HepG2 (cell line): ENCODE results near the gene PRCD. TPM values are rescaled to one million over a fixed set of nuclear protein-coding genes. Genes with fewer than 3 reads are reported as not detected.

ENCODE experiments used
- ATAC-seq: fragments of 200-7000 bp; cut with Tn5 transposase; 3 replicates; pipeline ENCODE4 v1.9.1; 2020; ENCODE audit warnings: mild to moderate bottlenecking, moderate library complexity
- BruUV-seq: library from RNA; stranded (reverse); fragments of 400-500 nt; replicated peaks from 2 replicates; lab custom pipeline; 2021; lab: Mats Ljungman, UMichigan
- CTCF ChIA-PET: fragments of 300-600 bp; formaldehyde crosslinking; extraction: SDS; loops from one replicate; lab custom pipeline; 2021; ENCODE audit warnings: low total read pairs, inconsistent platforms, low intra/inter-chr PET ratio; lab: Yijun Ruan, JAX
- POLR2A ChIA-PET: fragments of 350-600 bp; sonication (Branson Sonifier 250); formaldehyde crosslinking; loops from one replicate; lab custom pipeline; 2020; ENCODE audit warnings: antibody characterized with exemption, inconsistent platforms; lab: Yijun Ruan, JAX
- DNase-seq: peaks from one replicate; pipeline ENCODE4 v3.0.0-alpha.2; 2015; ENCODE audit warnings: low spot score
- FAIRE-seq: peaks from 3 replicates; lab custom pipeline; 2011; peaks lifted over from hg19 to GRCh38; lab: Jason Lieb, UNC
- H2AFZ ChIP-seq: one replicate; pipeline ENCODE4 v1.6.1; 2011; ENCODE audit warnings: low read length, inconsistent platforms
- H3K27ac ChIP-seq: fragments of 300-600 bp; 3 replicates; pipeline ENCODE4 v1.8.0; 2011; ENCODE audit warnings: mixed run types, mild to moderate bottlenecking, mixed read lengths, low read length, inconsistent platforms; ENCODE audit not compliant: insufficient read depth; ENCODE audit errors: extremely low read length
- H3K27me3 ChIP-seq, 2 experiments: fragments of 200-600 bp in 1 of 2; 2 replicates in 1 of 2; 3 replicates in 1 of 2; pipeline versions ENCODE4 v1.6.0 to v1.8.0; 2011; ENCODE audit warnings: low read length in 2 of 2, mild to moderate bottlenecking in 2 of 2, moderate library complexity in 2 of 2, inconsistent platforms in 1 of 2; ENCODE audit not compliant: insufficient read depth in 2 of 2, control insufficient read depth in 1 of 2
- H3K36me3 ChIP-seq, 2 experiments: fragments of 200-600 bp in 1 of 2; replicated peaks in 1 of 2; 2 replicates in 1 of 2; 3 replicates in 1 of 2; pipeline versions ENCODE4 v1.5.1 to v1.8.0; 2011; ENCODE audit warnings: low read length in 2 of 2, inconsistent platforms in 1 of 2; ENCODE audit not compliant: insufficient read depth in 2 of 2, control insufficient read depth in 1 of 2
- H3K4me1 ChIP-seq: 2 replicates; pipeline ENCODE4 v1.5.1; 2012; ENCODE audit warnings: low read length, inconsistent platforms; ENCODE audit not compliant: insufficient read depth
- H3K4me2 ChIP-seq: 2 replicates; pipeline ENCODE4 v1.6.0; 2011; ENCODE audit warnings: low read depth, low read length, inconsistent platforms
- H3K4me3 ChIP-seq, 3 experiments: fragments of 200-600 bp in 1 of 3; sonication (generic), shearing (Covaris generic) in 1 of 3; replicated peaks in 1 of 3; 2 replicates each; pipeline ENCODE4 v1.5.1; 2011 to 2016; ENCODE audit warnings: low read length in 3 of 3, inconsistent platforms in 2 of 3, low read depth in 2 of 3, mild to moderate bottlenecking in 2 of 3, control low read depth in 1 of 3, mixed read lengths in 1 of 3; ENCODE audit not compliant: insufficient read depth in 1 of 3
- H3K79me2 ChIP-seq: one replicate; pipeline ENCODE4 v1.6.1; 2011; ENCODE audit warnings: low read length, inconsistent platforms; ENCODE audit not compliant: insufficient read depth
- H3K9ac ChIP-seq: 2 replicates; pipeline ENCODE4 v1.6.0; 2011; ENCODE audit warnings: mild to moderate bottlenecking, low read depth, low read length, inconsistent platforms; ENCODE audit not compliant: insufficient read depth
- H3K9me3 ChIP-seq: 2 replicates; pipeline ENCODE4 v1.5.1; 2012; ENCODE audit warnings: mild to moderate bottlenecking, low read length
- H4K20me1 ChIP-seq: 2 replicates; pipeline ENCODE4 v1.6.0; 2011; ENCODE audit warnings: inconsistent platforms, mild to moderate bottlenecking, low read length, moderate library complexity; ENCODE audit not compliant: insufficient read depth
- CHD4 ChIP-seq: fragments of 200-600 bp; sonication (generic); IDR thresholded peaks from 2 replicates; pipeline ENCODE4 v1.7.0; 2017; ENCODE audit warnings: mild to moderate bottlenecking, low read length, borderline replicate concordance
- NFE2 ChIP-seq: sonication (generic); formaldehyde crosslinking; IDR thresholded peaks from 2 replicates; pipeline ENCODE4 v1.4.0; 2020; ENCODE audit warnings: missing genetic modification reagents
- SIX1 ChIP-seq: sonication (generic); formaldehyde crosslinking; IDR thresholded peaks from 2 replicates; pipeline ENCODE4 v1.4.0; 2020; ENCODE audit warnings: missing genetic modification reagents, borderline replicate concordance
- WGBS: methylation state at CpG from one replicate; pipeline ENCODE4 v1.1.6; 2017; ENCODE audit warnings: low lambda C conversion rate; 5-methylcytosine and 5-hydroxymethylcytosine counted together
- in situ Hi-C: cut with HindIII; loops from 2 replicates; pipeline ENCODE4 v1.10.0; 2017; ENCODE audit warnings: low pct_unique_long_range_greater_than_20kb; ENCODE audit not compliant: extremely low pct_ligation_motif_present
- intact Hi-C: fragments of 100-400 bp; cut with micrococcal nuclease; formaldehyde crosslinking; loops from one replicate; pipeline ENCODE4 v1.10.0; 2022; ENCODE audit not compliant: unreplicated experiment
- polyA plus RNA-seq, 8 experiments: library from polyadenylated mRNA; depleted of rRNA in 3 of 8; stranded (reverse) in 7 of 8; unstranded in 1 of 8; fragments of >200 nt; fragmentation: Illumina TruSeq in 4 of 8; extraction: Trizol in 4 of 8; gene quantifications; 2 replicates each; pipeline versions ENCODE4 v1.2.1 to v1.2.3, GENCODE V29; 2011 to 2016; ENCODE audit warnings: low read depth in 4 of 8, missing spikeins in 1 of 8, mixed read lengths in 1 of 8; ENCODE audit not compliant: insufficient read depth in 1 of 8
- total RNA-seq, 5 experiments: library from RNA; depleted of rRNA; stranded (reverse); fragments of >200 nt; fragmentation: Illumina TruSeq; extraction: Trizol; gene quantifications; 2 replicates each; pipeline ENCODE4 v1.2.3, GENCODE V29; 2016; ENCODE audit warnings: low read depth in 1 of 5
- TF ChIP-seq, protein P1 (sequence below): sonication (generic); formaldehyde crosslinking; IDR thresholded peaks from 2 replicates; pipeline ENCODE4 v1.5.0; 2020; ENCODE audit warnings: mild to moderate bottlenecking, missing genetic modification reagents, borderline replicate concordance

Gene PRCD
- total and polyA plus RNA-seq, 2 of the 13 experiments (the other 11 are each of a cell fraction or from before 2014, with no cell fraction given) = 0.51 TPM; not detected in 1

- TF ChIP-seq CHD4 (no peak), SIX1 (CRISPR knock-in tag) (no peak), NFE2 (CRISPR knock-in tag) (no peak)
- TF ChIP-seq, protein P1, sequence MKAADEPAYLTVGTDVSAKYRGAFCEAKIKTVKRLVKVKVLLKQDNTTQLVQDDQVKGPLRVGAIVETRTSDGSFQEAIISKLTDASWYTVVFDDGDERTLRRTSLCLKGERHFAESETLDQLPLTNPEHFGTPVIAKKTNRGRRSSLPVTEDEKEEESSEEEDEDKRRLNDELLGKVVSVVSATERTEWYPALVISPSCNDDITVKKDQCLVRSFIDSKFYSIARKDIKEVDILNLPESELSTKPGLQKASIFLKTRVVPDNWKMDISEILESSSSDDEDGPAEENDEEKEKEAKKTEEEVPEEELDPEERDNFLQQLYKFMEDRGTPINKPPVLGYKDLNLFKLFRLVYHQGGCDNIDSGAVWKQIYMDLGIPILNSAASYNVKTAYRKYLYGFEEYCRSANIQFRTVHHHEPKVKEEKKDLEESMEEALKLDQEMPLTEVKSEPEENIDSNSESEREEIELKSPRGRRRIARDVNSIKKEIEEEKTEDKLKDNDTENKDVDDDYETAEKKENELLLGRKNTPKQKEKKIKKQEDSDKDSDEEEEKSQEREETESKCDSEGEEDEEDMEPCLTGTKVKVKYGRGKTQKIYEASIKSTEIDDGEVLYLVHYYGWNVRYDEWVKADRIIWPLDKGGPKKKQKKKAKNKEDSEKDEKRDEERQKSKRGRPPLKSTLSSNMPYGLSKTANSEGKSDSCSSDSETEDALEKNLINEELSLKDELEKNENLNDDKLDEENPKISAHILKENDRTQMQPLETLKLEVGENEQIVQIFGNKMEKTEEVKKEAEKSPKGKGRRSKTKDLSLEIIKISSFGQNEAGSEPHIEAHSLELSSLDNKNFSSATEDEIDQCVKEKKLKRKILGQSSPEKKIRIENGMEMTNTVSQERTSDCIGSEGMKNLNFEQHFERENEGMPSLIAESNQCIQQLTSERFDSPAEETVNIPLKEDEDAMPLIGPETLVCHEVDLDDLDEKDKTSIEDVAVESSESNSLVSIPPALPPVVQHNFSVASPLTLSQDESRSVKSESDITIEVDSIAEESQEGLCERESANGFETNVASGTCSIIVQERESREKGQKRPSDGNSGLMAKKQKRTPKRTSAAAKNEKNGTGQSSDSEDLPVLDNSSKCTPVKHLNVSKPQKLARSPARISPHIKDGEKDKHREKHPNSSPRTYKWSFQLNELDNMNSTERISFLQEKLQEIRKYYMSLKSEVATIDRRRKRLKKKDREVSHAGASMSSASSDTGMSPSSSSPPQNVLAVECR (CRISPR knock-in tag) = 0 out of 2 replicates have a peak, but pooled peaks have one; percentile 10
- Histone ChIP-seq H4K20me1 (peaks cover 7% of the 10 kb centered on the region; the same call in 1 of the 2 replicates), H3K27ac (no peak overlapping the region), H3K4me2 (no peak overlapping the region), H3K9me3 (no peaks in the 10 kb centered on the region), H3K4me1 (peaks cover 34% of the 10 kb centered on the region), H3K79me2 (peaks cover 20% of the 10 kb centered on the region), H3K27me3 (no peaks in the 10 kb centered on the region), H3K36me3 (peaks cover 9 to 12% of the 10 kb centered on the region in 2 experiments; a peak in 4 of 5 replicates), H2AFZ (no peak overlapping the region), H3K9ac (no peak overlapping the region), H3K4me3 (no peak overlapping the region)
- BruUV-seq = no TSS peak
- 95% methylated on average over 6 of the region's 6 CpGs for WGBS
- FAIRE-seq (no peak), ATAC-seq (no peak), DNase-seq (no peak)
- ChIA-PET CTCF (no interaction called here), POLR2A (interaction anchor here (1.0 to 1.9 kb wide), 3 partner anchors 10 to 19 kb away, joined by 4 to 8 read pairs (median 7); no protein-coding TSS in a partner anchor)
- intact Hi-C loops (no loop called here), in situ Hi-C loops (no loop called here)
Observed at GRCh38 chr17:76543482-76543825, 3.6 kb downstream of the PRCD start.
